Measurements from ENCODE around the gene MEMO1.

DNA sequence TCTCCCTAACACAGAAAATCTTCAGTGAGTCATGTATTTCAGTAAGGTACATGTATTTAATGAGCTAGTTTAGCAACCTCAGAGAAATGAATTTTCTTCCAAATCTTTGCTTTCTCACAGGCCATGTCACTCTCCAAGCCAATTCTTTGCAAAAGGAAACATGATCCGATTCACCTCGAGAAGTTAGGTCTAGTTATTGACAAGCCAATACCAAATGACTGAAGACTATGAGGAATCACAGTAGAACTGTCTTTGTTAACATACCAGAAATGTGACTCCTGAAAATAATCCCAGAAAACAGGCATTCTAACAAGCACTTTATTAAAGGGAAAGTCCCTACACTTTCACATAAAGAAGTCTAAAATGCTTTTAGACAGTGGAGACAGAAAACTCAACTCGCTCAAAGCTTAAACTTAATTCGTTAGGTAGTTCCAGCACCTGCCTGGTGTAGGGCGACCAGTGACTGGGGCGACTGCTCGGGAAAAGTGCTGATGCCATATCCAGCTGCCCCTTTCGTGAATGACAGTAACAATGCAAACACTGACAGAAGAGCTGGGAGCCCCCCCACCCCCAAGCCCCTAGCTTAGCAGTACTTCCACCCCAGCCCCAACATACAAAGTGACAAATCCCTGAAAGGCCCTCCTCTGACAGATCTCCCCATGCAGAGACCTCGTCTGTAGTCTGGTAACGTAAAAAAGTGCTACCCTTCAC lies 1.8 kb downstream of the MEMO1 start:
- TF ChIP-seq EP300 (IDR thresholded peaks at IDR 0.05; ENCODE audit: borderline replicate concordance) (no peak), TEAD4 (IDR thresholded peaks at IDR 0.05) (no peak), EGR1 (IDR thresholded peaks at IDR 0.05) (no peak), TAF1 (IDR thresholded peaks at IDR 0.05; ENCODE audit: low read depth) (no peak), CREB1 (IDR thresholded peaks at IDR 0.05; ENCODE audit: low read depth) (no peak), YY1 (IDR thresholded peaks at IDR 0.05; ENCODE audit: low read depth) (no peak), RAD21 (IDR thresholded peaks at IDR 0.05; ENCODE audit: low read depth) (no peak), TCF12 (IDR thresholded peaks at IDR 0.05; ENCODE audit: low read depth) (no peak)
- TF ChIP-seq, protein P1, sequence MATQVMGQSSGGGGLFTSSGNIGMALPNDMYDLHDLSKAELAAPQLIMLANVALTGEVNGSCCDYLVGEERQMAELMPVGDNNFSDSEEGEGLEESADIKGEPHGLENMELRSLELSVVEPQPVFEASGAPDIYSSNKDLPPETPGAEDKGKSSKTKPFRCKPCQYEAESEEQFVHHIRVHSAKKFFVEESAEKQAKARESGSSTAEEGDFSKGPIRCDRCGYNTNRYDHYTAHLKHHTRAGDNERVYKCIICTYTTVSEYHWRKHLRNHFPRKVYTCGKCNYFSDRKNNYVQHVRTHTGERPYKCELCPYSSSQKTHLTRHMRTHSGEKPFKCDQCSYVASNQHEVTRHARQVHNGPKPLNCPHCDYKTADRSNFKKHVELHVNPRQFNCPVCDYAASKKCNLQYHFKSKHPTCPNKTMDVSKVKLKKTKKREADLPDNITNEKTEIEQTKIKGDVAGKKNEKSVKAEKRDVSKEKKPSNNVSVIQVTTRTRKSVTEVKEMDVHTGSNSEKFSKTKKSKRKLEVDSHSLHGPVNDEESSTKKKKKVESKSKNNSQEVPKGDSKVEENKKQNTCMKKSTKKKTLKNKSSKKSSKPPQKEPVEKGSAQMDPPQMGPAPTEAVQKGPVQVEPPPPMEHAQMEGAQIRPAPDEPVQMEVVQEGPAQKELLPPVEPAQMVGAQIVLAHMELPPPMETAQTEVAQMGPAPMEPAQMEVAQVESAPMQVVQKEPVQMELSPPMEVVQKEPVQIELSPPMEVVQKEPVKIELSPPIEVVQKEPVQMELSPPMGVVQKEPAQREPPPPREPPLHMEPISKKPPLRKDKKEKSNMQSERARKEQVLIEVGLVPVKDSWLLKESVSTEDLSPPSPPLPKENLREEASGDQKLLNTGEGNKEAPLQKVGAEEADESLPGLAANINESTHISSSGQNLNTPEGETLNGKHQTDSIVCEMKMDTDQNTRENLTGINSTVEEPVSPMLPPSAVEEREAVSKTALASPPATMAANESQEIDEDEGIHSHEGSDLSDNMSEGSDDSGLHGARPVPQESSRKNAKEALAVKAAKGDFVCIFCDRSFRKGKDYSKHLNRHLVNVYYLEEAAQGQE (IDR thresholded peaks at IDR 0.05; ENCODE audit: low read depth), result no peak
